GM21717 (cell line): Measurements from ENCODE around the gene VTCN1.
A peak's percentile ranks its signal among the peaks of the same experiment; 100 is the strongest.
"Not testable (repeated sequence)": the region's sequence is repeated elsewhere in the genome, so short reads cannot be mapped to it uniquely, and the experiment has no call there.

ENCODE experiments used
- ATAC-seq: cut with Tn5 transposase; IDR thresholded peaks from one replicate; pipeline ENCODE4 v1.9.1; 2021; ENCODE audit warnings: mild to moderate bottlenecking, moderate library complexity; ENCODE audit not compliant: unreplicated experiment

Gene VTCN1

GRCh38 chr1:117101858-117102257 is 108.9 kb downstream of the VTCN1 start:
- not testable (repeated sequence) for ATAC-seq

- no peak for ATAC-seq
These were observed 109.4 kb downstream of the VTCN1 start for GRCh38 chr1:117101334-117101733.

- no peak for ATAC-seq
These were observed 112.3 kb downstream of the VTCN1 start for GRCh38 chr1:117098287-117098890.

- no peak for ATAC-seq
These were observed 113.3 kb downstream of the VTCN1 start for GRCh38 chr1:117097443-117097842.

GRCh38 chr1:117096951-117097408 is 113.7 kb downstream of the VTCN1 start:
- no peak for ATAC-seq

GRCh38 chr1:117094841-117095604 is 115.7 kb downstream of the VTCN1 start:
- ATAC-seq = no peak

- ATAC-seq = peak; percentile 54
These were observed 116.7 kb downstream of the VTCN1 start for GRCh38 chr1:117093870-117094621.
